SK-N-SH treated with all-trans-retinoic acid at 6 μM for 48 hours (cell line): ENCODE measurements around the gene CBL.

ENCODE experiments used
- ATAC-seq: fragments of 200-7000 bp; cut with Tn5 transposase; 3 replicates; pipeline ENCODE4 v1.9.1; 2020; ENCODE audit warnings: mild to moderate bottlenecking, moderate library complexity
- ARNTL ChIP-seq: fragments of 450-650 bp; formaldehyde crosslinking; IDR thresholded peaks from 2 replicates; pipeline ENCODE4 v1.5.0; 2020; ENCODE audit warnings: low read depth, mild to moderate bottlenecking, moderate library complexity, borderline replicate concordance
- BACH2 ChIP-seq: fragments of 250-450 bp; sonication (Bioruptor Pico); IDR thresholded peaks from 2 replicates; pipeline ENCODE4 v1.9.0; 2021; ENCODE audit warnings: mild to moderate bottlenecking, borderline replicate concordance
- CSDC2 ChIP-seq: fragments of 250-450 bp; sonication (Bioruptor Pico); IDR thresholded peaks from 2 replicates; pipeline ENCODE4 v1.5.0; 2020; ENCODE audit warnings: mild to moderate bottlenecking, moderate library complexity
- ESRRG ChIP-seq: fragments of 250-450 bp; sonication (Bioruptor Pico); IDR thresholded peaks from 2 replicates; pipeline ENCODE4 v1.6.1; 2021; ENCODE audit warnings: mild to moderate bottlenecking
- GLIS3 ChIP-seq: fragments of 250-450 bp; sonication (Bioruptor Pico); IDR thresholded peaks from 2 replicates; pipeline ENCODE4 v1.5.0; 2020; ENCODE audit warnings: mild to moderate bottlenecking, moderate library complexity
- ISL1 ChIP-seq: fragments of 250-450 bp; sonication (Bioruptor Pico); IDR thresholded peaks from 2 replicates; pipeline ENCODE4 v2.1.2; 2022; ENCODE audit warnings: mild to moderate bottlenecking, moderate library complexity
- OSR1 ChIP-seq: fragments of 250-450 bp; sonication (Bioruptor Pico); IDR thresholded peaks from 2 replicates; pipeline ENCODE4 v1.8.0; 2022; ENCODE audit warnings: moderate library complexity, mild to moderate bottlenecking, inconsistent platforms
- PPARA ChIP-seq: fragments of 250-450 bp; sonication (Bioruptor Pico); IDR thresholded peaks from 2 replicates; pipeline ENCODE4 v1.5.0; 2020; ENCODE audit warnings: mild to moderate bottlenecking, borderline replicate concordance
- RARB ChIP-seq: fragments of 250-450 bp; sonication (Bioruptor Pico); IDR thresholded peaks from 2 replicates; pipeline ENCODE4 v1.8.0; 2021; ENCODE audit warnings: mild to moderate bottlenecking, moderate library complexity
- SNAI2 ChIP-seq: fragments of 250-450 bp; sonication (Bioruptor Pico); IDR thresholded peaks from 2 replicates; pipeline ENCODE4 v1.5.0; 2020; ENCODE audit warnings: mild to moderate bottlenecking, moderate library complexity
- TCF4 ChIP-seq: fragments of 250-450 bp; sonication (Bioruptor Pico); IDR thresholded peaks from 2 replicates; pipeline ENCODE4 v1.8.0; 2021; ENCODE audit warnings: mild to moderate bottlenecking, moderate library complexity, borderline replicate concordance
- TOX ChIP-seq: fragments of 250-450 bp; sonication (Bioruptor Pico); IDR thresholded peaks from 2 replicates; pipeline ENCODE4 v1.8.0; 2021; ENCODE audit warnings: mild to moderate bottlenecking, moderate library complexity, borderline replicate concordance
- ZFP3 ChIP-seq: fragments of 250-450 bp; sonication (Bioruptor Pico); IDR thresholded peaks from 2 replicates; pipeline ENCODE4 v1.5.0; 2020; ENCODE audit warnings: mild to moderate bottlenecking, moderate library complexity
- ZNF565 ChIP-seq: fragments of 450-650 bp; formaldehyde crosslinking; conservative IDR thresholded peaks from 2 replicates; pipeline ENCODE4 v1.5.0; 2020; ENCODE audit warnings: low read depth, mild to moderate bottlenecking, moderate library complexity
- ZNF70 ChIP-seq: fragments of 450-650 bp; formaldehyde crosslinking; IDR thresholded peaks from 2 replicates; pipeline ENCODE4 v1.5.0; 2020; ENCODE audit warnings: mild to moderate bottlenecking, moderate library complexity
- ZNF8 ChIP-seq: fragments of 450-650 bp; formaldehyde crosslinking; IDR thresholded peaks from 2 replicates; pipeline ENCODE4 v1.5.0; 2020; ENCODE audit warnings: mild to moderate bottlenecking, moderate library complexity
- TF ChIP-seq, protein P1 (sequence below): fragments of 250-450 bp; sonication (Bioruptor Pico); IDR thresholded peaks from 2 replicates; pipeline ENCODE4 v1.8.0; 2021; ENCODE audit warnings: low read depth, mild to moderate bottlenecking, moderate library complexity, borderline replicate concordance
- TF ChIP-seq, protein P2 (sequence below): fragments of 250-450 bp; sonication (Bioruptor Pico); IDR thresholded peaks from 2 replicates; pipeline ENCODE4 v1.5.1; 2020; ENCODE audit warnings: low read depth, mild to moderate bottlenecking, moderate library complexity
- TF ChIP-seq, protein P3 (sequence below): fragments of 250-450 bp; sonication (Bioruptor Pico); IDR thresholded peaks from 2 replicates; pipeline ENCODE4 v1.5.1; 2021; ENCODE audit warnings: mild to moderate bottlenecking, moderate library complexity
- TF ChIP-seq, protein P4 (sequence below): fragments of 250-450 bp; sonication (Bioruptor Pico); IDR thresholded peaks from 2 replicates; pipeline ENCODE4 v1.8.0; 2020; ENCODE audit warnings: mild to moderate bottlenecking, moderate library complexity, borderline replicate concordance

CBL gene

DNA sequence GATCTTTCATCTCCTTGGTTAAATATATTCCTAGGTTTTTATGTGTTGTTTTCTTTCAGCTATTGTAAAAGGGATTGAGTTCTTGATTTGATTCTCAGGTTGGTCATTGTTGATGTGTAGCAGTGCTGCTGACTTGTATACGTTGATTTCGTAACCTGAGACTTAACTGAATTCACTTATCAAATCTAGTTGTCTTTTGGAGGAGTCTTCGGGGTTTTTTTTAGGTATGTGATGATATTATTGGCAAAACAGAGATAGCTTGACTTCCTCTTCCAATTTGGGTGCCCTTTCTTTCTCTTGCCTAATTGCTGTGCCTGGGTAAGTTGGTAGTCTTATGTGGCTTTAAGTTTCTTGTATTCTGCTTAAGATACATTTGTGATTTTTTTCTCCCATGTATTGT is 52.8 kb downstream of the CBL start:
- no peak for ATAC-seq
- TF ChIP-seq GLIS3 (CRISPR knock-in tag), result no peak
- TF ChIP-seq ESRRG, result no peak
- no peak for TF ChIP-seq ZNF70
- no peak for TF ChIP-seq ISL1 (CRISPR knock-in tag)
- no peak for TF ChIP-seq ARNTL (CRISPR knock-in tag)

DNA sequence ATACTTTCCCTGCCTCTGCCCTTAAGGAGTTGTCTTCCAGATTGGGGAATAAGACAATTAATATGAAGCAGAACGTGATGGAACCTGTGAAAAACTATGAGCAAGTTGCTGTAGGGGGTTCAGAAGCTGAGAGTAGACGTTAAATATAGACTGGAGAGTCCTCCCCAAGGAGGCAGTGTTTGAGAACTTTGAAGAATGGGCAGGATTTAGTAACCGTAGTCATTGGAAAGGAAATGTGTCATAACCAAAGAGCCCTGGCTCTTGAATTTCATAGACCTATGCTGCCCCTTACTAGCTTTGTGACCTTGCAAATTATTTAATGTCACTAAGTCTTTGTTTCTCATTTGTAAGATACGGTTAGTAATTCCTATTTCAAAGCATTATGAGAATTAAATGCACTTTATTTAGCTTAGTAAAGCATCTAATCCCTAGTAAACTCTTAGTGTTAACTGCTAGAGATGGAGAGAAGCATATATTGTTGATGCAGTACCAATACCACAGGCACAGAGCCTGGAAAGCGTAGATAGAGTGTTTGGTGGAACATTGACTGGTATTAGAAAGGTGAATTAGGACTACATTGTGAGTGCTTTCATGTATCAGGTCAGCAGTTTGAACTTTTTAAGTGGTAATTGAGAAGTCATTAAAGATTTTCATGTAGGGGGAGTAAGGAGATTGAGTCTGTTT is 56.7 kb downstream of the CBL start:
- TF ChIP-seq, protein P1, sequence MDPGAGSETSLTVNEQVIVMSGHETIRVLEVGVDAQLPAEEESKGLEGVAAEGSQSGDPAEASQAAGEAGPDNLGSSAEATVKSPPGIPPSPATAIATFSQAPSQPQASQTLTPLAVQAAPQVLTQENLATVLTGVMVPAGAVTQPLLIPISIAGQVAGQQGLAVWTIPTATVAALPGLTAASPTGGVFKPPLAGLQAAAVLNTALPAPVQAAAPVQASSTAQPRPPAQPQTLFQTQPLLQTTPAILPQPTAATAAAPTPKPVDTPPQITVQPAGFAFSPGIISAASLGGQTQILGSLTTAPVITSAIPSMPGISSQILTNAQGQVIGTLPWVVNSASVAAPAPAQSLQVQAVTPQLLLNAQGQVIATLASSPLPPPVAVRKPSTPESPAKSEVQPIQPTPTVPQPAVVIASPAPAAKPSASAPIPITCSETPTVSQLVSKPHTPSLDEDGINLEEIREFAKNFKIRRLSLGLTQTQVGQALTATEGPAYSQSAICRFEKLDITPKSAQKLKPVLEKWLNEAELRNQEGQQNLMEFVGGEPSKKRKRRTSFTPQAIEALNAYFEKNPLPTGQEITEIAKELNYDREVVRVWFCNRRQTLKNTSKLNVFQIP (CRISPR knock-in tag), result no peak
- TF ChIP-seq, protein P2, sequence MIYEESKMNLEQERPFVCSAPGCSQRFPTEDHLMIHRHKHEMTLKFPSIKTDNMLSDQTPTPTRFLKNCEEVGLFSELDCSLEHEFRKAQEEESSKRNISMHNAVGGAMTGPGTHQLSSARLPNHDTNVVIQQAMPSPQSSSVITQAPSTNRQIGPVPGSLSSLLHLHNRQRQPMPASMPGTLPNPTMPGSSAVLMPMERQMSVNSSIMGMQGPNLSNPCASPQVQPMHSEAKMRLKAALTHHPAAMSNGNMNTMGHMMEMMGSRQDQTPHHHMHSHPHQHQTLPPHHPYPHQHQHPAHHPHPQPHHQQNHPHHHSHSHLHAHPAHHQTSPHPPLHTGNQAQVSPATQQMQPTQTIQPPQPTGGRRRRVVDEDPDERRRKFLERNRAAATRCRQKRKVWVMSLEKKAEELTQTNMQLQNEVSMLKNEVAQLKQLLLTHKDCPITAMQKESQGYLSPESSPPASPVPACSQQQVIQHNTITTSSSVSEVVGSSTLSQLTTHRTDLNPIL (CRISPR knock-in tag), result no peak
- no peak for TF ChIP-seq PPARA (CRISPR knock-in tag)
- no peak for TF ChIP-seq ZNF565 (CRISPR knock-in tag)
- no peak for TF ChIP-seq CSDC2
- TF ChIP-seq TCF4 (CRISPR knock-in tag), result no peak
- TF ChIP-seq, protein P3, sequence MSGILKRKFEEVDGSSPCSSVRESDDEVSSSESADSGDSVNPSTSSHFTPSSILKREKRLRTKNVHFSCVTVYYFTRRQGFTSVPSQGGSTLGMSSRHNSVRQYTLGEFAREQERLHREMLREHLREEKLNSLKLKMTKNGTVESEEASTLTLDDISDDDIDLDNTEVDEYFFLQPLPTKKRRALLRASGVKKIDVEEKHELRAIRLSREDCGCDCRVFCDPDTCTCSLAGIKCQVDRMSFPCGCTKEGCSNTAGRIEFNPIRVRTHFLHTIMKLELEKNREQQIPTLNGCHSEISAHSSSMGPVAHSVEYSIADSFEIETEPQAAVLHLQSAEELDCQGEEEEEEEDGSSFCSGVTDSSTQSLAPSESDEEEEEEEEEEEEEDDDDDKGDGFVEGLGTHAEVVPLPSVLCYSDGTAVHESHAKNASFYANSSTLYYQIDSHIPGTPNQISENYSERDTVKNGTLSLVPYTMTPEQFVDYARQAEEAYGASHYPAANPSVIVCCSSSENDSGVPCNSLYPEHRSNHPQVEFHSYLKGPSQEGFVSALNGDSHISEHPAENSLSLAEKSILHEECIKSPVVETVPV (CRISPR knock-in tag), result no peak
- TF ChIP-seq TOX (CRISPR knock-in tag), result no peak
- no peak for TF ChIP-seq ZNF70
- no peak for TF ChIP-seq ESRRG
- no peak for TF ChIP-seq BACH2 (CRISPR knock-in tag)
- TF ChIP-seq, all 23 proteins: peak for 0
- peak; percentile 83 for ATAC-seq

DNA sequence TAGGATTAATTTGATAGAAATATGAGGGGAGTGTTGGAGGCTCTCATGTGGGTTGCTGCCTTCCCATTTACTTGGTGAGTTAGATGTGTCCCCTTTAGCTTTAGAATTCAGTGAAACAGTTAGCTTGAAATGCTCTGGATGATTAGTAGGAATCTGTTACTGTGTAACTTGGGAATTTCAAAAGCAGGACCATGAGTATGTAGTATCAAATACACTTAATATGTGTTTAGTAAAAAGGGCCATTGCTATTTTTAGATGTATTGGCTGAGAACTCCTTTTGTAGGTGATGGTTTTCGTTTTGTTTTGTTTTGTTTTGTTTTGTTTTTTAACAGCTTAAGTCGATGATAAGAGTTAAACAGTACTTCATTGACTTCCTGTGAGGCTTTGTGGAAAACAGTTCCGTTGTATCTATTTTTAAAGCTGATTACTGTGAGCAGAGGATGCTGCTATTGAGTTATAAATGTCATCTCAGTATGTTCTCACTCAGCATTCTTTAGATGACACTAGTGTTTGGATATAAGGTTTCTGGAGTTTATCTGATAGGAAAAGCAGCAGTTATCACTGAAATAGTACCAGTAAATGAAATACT is 57.3 kb downstream of the CBL start:
- TF ChIP-seq ZNF8 (CRISPR knock-in tag), result no peak
- no peak for TF ChIP-seq GLIS3 (CRISPR knock-in tag)
- no peak for TF ChIP-seq TOX (CRISPR knock-in tag)
- no peak for TF ChIP-seq RARB (CRISPR knock-in tag)
- TF ChIP-seq BACH2 (CRISPR knock-in tag), result no peak
- TF ChIP-seq, protein P4, sequence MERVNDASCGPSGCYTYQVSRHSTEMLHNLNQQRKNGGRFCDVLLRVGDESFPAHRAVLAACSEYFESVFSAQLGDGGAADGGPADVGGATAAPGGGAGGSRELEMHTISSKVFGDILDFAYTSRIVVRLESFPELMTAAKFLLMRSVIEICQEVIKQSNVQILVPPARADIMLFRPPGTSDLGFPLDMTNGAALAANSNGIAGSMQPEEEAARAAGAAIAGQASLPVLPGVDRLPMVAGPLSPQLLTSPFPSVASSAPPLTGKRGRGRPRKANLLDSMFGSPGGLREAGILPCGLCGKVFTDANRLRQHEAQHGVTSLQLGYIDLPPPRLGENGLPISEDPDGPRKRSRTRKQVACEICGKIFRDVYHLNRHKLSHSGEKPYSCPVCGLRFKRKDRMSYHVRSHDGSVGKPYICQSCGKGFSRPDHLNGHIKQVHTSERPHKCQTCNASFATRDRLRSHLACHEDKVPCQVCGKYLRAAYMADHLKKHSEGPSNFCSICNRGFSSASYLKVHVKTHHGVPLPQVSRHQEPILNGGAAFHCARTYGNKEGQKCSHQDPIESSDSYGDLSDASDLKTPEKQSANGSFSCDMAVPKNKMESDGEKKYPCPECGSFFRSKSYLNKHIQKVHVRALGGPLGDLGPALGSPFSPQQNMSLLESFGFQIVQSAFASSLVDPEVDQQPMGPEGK (CRISPR knock-in tag), result no peak
- TF ChIP-seq ZFP3 (CRISPR knock-in tag), result no peak
- TF ChIP-seq SNAI2 (CRISPR knock-in tag), result no peak
- TF ChIP-seq CSDC2, result no peak
- no peak for TF ChIP-seq ZNF565 (CRISPR knock-in tag)
- TF ChIP-seq, protein P3 (CRISPR knock-in tag), result no peak
- no peak for TF ChIP-seq ARNTL (CRISPR knock-in tag)
- TF ChIP-seq, protein P2 (CRISPR knock-in tag), result no peak
- TF ChIP-seq OSR1 (CRISPR knock-in tag), result no peak
- TF ChIP-seq, protein P1 (CRISPR knock-in tag), result no peak
- no peak for TF ChIP-seq TCF4 (CRISPR knock-in tag)
- TF ChIP-seq ZNF70, result no peak
- ATAC-seq, result peak; percentile 68
